HG03457 (cell line): Measurements from ENCODE around the gene CFP.

Source experiments
- ATAC-seq: cut with Tn5 transposase; IDR thresholded peaks from one replicate; pipeline ENCODE4 v1.9.1; 2021; ENCODE audit warnings: moderate number of reproducible peaks; ENCODE audit not compliant: unreplicated experiment

The CFP gene

DNA sequence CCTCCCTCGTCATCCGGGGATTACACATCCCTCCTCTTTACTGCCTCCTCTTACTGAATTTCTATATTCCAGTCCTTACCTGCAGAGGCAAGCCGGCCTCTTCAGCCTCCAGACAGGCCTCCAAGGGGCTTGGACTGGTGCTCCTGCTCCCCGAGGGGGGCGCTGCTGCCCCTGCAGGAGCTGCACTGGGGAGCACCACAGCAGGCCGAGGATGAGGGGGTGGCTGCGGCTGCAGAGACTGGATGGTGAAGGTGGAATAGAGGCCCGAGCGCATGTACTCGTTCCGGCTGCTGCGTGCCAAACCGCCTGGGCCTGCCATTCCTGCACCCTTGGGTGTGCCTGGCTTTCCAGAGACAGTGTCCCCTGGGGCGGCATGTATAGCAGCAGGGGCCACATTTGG lies 9.1 kb upstream of the CFP start:
- ATAC-seq: no peak

DNA sequence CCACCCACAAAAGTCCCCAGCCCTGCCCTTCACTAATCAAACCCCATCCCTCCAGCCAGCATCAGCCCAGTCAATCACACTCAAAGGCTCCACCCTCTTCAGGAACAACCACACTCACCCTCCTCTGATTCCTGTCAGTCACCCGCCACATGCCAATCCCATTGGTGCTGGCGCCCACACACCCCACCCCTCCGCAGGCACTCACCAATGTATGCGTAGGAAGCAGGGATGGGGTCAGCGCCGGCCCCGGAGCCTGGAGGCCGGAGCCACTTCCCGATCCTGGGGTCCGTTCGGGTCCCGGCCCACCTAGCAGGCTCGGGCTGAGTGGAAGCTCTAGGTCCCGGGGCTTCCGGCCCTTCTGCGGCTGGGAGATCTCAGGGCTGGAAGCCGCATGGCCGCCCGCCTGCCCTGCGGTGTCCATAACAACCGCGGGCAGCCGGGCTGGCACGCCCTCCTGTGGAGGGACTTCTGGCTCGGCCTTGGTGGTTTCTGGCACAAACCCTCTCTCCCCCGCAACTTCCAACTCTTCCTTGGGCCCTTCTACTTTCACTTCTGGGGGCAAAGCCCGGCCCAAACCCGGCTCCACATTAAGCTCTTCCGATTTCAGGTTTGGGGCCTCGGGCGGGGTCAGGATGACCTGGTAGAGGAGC lies 7.9 kb upstream of the CFP start:
- no peak for ATAC-seq

DNA sequence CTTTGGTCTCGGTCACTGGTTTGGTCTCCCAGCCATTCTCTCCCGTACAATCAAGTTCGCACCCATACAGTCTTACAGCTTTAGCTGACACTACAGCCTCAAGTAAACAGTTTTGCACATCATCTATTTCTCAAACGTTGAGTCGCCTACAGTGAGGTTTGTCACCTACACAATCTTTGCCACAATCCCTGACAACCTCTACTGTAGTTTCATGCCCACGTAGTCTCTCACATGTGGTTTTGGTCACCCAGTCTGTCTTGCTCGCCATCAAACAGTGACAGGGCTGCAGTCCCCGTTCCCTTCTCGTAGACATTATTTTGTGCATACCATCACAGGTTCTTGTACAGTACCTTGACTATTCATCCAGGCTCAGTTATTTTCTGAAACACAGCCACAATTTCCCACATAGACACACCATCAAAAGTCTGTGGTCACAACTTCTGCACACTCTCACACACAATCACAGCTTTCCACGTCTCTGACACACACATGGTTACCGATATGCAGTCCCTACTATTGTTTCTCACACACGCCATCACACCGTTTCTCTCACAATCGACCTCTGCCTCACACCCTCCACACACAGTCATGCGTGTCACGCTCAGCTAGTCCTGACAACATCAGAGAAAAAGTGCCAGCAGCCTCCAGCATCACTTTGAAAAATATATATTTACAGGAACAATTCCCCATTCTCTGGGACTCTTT lies 5.3 kb upstream of the CFP start:
- ATAC-seq: no peak

DNA sequence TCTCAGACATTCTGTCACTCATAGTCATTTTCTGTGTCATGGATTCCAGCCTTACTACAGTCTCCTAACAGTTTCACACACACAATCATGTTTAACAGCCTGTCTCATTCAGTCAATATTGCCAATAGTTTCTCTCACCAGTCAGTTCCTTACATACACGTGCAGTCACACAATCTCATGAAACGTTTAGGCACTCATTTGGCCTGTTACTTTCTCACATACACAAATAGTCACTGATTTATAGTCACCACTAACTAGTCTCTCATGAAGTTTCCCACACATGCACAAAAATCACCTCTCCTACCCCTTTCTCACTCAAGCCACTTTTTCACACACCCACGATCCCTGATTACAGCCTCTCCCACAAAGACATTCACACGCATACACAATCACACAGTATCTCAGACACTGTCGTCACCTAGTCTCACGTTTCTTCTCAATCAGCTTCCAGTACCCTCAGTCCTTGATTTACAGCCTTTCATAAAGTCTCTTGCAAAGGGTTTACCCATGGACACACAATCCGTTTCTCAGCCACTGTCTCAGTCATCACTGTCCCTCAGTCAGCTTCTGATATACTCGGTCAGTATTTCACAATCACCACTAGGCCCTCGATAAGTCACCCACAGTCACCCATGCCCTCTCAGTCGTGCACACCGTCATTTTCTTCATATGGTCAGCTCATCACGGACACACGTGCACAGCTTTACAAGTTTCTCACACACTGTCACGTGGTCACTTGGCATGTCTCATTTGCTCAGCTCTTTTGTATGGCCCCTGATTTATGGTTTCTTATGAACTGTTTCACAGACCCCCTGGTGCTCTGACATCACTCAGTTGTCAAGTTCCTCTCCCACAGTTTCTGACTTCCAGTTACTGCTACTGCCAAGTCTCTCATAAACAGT lies 4.2 kb upstream of the CFP start:
- no peak for ATAC-seq

DNA sequence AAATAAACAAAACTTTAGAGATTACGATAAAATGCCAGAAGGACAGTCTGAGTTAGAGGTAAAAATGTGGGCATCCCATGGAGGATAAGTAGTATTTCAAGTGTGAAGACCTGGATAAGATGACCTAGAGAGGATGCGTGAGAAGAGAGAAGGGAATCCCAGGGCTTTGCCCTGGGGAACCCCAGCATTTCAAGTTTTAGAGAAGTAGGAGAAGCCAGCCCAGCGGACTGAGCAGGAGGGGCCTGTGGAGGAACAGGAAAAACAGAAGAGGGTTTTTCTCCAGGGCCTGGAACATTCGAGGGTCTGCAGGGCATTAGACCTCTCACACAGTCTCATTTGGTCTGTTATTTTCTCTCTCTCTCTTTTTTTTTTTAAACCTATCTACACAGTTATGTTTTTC lies 2.9 kb upstream of the CFP start:
- ATAC-seq: no peak

DNA sequence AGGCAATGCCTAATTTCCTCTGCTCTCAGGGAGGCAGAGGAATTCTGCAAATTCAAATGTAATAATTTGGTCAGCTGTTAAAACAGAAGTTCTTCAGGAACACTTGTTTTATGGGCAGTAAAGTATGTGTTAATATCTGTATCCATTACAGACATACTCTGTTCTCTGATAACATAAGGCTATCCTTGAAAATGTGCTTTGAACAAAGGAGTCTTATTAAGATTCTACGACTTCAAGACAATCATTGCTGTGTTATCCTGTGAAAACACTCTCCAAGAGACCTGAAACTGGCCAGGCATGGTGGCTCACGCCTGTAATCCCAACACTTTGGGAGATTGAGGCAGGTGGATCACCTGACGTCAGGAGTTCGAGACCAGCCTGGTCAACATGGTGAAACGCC lies 1.9 kb upstream of the CFP start:
- ATAC-seq: no peak

DNA sequence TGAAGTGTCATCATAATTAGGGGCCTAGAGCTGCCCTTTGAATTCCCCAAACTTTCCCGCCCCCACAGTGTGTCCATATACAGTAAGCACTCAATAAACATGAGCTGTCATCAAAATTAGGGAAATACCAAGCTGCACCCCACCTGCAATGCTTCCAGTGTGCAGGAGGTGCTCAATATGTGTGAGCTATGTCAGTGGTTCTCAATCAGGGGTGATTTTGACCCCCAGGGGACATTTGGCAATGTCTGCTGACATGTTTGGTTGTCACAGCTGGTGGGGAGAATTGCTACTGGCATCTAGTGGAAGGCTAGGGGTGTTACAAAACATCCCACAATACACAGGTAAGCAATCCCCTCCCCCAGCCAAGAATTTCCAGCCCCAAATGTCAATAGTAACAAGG lies 748 bp downstream of the CFP start:
- no peak for ATAC-seq

DNA sequence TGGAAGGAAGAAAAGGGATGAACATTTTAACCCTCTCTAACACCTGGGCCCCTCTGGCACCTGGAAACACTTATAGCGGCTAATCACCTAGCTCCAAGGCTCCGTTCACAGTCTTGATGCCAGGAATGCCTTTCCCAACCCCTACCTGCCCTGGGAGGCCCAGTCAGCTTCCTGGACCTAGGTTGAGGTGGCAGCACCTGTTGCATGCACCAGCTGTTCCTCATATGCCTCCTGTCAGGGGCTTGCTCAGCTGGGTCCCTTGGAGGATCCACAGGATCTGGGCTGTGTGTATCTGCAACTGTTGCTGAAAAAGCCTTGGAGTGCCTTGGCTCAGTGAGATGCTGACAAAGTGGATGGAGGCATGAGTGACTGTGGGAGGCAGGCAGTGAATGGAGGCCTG lies 4.4 kb downstream of the CFP start:
- no peak for ATAC-seq

DNA sequence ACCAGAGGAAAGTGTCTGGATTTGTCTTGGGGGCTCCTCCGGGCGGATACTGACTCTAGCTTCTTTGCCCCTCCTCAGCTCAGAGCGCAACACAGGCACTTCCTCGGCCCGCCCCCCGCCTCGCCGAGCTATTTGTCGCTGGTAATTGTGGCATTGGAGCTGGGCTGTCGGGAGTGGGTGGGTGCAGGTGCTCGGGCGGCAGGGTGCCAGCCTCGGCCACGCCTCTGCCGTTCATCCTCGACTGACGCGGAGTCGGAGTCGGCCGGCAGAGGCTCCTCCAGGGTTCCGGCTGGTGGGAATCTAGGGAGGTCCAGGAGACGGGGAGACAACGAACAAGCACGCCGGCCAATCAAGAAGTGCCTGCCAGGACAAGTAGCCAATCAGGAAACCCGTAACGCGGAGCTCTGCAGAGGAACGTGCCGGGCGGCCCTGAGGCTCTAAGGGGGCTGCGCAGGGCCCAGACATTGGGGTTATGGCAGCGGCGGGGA lies 6.1 kb downstream of the CFP start:
- no peak for ATAC-seq

DNA sequence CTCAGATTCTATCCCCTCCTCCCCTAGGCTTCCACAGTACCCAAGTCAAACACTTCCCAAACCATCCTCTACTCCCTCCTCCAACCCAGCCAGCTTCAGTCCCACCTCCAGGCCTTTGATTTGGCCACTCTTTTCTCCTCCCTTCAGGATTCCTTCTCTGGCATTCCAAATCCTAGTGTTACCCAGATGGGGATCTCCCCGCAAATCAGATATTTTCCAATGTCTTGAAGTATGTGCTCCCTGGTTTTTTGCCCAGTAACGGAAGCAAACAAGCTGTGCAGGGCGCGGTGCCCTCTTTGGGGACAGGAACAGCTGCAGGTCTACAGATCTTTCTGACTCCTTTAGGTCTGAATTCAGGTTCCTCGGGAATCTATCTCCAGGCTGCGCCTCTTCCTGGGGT lies 7.9 kb downstream of the CFP start:
- no peak for ATAC-seq

DNA sequence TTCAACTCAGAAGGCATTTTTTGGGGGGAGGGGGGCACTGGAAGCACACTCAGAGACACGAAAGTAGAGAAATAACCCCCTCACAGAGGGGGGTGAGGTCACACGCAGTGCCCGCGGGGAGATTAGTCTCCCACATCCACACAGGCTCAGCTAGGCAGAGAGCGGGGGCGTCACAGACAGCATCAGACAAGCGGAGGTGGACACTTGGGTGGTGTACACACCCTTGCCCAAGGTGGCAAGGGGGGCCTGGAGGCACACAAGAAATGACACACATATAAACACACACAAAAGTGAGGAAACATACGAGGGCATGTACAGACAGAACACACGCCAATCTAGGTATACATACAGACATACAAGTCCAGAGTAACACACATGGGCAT lies 9.4 kb downstream of the CFP start:
- ATAC-seq: no peak

DNA sequence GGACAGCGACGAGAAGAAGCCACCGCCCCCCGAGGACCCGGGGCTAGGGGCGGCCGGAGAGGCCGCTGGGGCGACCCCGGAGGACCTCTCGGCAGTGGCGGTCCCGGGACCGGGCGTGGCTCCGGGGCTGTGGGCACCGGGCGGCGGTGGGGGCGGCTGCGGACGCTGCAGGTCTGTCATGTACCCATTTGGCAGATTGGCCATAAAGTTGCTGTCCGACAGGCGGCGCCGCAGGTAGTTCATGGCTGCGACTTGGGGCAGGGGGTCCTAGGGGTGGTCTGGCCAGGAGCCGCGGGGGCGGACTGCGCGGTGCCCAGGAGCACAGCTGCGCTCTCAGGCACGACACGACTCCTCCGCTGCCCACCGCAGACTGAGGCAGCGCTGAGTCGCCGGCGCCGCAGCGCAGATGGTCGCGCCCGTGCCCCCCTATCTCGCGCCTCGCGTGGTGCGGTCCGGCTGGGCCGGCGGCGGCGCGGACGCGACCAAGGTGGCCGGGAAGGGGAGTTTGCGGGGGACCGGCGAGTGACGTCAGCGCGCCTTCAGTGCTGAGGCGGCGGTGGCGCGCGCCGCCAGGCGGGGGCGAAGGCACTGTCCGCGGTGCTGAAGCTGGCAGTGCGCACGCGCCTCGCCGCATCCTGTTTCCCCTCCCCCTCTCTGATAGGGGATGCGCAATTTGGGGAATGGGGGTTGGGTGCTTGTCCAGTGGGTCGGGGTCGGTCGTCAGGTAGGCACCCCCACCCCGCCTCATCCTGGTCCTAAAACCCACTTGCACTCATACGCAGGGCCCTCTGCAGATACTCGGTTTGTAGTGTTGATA lies 10.0 kb downstream of the CFP start, which contains the start of gene SYN1:
SYN1 (minus strand) TSS at position 372 of the 817 bp plus-strand sequence; CDS start at position 243, 129 bp downstream.
- peak; percentile 67 for ATAC-seq

DNA sequence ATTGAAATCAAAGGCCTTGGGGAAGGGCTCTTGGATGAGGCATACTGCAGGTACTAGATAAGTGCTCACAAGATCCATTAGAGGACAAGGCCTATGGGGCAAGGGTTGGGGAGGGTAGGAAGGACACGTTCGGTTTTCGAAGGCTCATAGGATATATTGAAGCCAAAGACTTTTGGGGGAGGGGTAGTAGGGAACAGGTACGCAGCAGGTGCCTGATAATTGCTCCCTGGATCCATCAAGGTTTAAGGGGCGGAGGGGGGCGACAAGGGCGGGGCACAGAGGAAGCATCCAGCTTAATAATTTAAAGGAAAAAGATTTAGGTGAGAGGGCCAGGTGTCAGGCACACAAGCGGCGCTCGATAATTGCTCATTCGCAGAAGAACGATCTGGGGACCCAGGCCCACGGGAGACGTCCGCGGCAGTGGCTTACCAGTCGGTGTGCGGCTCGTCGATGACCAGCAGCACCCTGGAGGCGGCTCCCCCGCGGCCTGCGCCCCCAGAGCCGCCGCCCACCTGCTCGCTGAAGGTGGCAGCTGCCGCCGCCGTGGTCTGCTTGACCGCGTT lies 10.7 kb downstream of the CFP start:
- no peak for ATAC-seq

DNA sequence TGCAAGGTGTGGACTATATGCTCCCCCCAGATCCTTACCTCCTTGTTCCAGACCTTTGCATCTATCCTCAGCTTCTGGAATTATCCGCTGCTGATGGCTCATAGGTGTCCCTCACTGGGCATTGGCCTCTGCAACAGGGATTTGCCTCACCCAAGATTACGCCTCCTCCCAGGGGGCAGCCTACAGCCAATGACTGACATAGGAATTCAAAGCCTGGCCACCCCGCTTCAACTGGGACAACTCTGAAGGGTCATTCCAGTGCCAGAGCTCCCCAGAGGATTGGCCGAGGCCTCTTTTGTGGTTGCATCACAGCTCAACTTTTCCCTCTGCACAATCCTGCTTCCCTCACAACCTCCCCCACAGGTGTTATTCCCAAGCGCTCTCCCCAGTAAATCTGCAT lies 15.1 kb downstream of the CFP start:
- ATAC-seq: no peak

DNA sequence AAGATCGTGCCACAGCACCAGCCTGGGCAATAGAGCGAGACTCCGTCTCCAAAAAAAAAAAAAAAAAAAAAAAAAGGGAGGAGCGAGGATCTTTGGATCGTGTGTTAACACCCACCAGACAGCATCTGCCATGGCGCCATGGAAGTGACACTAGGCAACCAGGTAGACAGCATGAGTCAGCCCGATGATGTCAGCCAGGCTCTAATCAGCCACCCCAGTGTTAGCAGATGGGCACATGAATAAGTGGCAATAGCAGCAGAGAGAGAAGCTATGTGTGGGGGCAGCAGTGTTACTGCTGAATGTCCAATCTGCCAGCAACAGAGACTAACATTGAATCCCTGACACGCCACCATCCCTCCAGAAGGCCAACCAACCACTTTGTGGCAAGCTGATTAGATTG lies 16.6 kb downstream of the CFP start:
- ATAC-seq: no peak

DNA sequence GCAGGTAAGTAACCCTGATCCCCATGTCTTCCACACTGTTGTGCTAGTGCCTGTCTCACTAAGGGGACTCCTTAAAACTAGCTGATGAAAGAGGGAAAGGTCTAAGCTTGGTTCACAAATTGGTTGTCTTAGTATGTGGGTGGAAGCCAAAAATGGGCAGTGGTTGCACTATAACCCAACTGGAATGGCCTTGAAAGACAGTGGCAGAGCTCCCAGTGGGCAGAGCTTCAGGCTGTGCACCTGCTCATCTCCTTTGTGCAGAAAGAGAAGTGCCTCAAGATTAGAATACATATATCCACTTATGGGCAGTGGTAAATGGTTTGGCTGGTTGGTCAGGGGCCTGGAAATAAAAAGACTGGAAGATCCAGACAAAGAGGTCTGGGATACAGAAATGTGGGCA lies 17.3 kb downstream of the CFP start:
- no peak for ATAC-seq

DNA sequence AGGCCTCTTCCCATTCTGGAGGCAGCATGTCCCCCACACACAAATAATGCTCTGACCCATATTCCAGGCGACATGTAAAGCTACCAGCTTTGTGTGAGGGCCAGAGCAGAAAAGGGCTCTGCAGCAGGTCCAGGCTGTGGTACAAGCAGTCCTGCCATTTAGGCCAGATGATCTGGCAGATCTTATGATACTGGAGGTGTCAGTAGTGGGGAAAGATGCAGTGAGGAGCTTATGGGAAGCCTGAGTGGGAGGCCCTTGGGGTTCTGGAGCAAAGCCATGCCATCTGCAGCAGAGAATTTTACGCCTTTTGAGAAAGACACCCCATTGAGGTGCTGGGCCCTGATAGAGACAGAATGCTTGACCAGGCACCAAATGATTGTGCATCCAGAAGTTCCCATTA lies 17.8 kb downstream of the CFP start:
- no peak for ATAC-seq

DNA sequence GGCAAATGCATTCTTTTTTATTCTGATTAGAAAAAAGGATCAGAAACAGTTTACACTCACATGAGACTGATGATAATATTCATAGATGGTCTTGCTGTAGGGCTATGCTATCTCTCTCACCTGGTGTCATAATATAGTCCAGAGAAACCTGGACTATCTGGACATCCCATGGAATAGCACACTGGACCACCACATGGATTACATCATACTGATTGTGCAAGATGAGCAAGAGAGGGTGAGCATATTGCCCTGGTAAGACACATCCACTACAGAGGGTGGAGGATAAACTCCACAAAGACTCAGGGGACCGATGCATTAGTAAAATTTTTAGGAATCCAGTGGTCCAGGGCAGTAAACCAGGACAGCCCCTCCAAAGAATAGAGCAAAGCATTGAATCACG lies 18.2 kb downstream of the CFP start:
- no peak for ATAC-seq

DNA sequence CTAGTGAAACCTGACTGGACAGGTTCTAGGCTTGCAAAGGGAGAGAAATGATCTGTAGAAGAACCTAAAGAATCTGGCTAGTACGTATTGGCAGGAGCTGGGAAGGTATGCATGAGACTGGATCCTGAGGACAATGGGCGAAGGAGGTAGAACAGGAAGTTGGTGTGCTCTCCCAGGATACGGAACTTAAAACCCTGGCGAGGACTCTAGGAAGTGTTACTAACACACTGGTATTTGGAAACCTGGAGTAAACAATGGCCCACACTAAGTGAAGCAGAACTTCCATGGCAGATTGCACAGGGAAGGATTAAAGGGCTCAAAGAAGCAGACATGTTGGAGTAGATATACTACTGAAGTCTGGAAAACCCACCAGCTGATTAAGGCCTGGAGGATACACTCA lies 19.2 kb downstream of the CFP start:
- no peak for ATAC-seq

DNA sequence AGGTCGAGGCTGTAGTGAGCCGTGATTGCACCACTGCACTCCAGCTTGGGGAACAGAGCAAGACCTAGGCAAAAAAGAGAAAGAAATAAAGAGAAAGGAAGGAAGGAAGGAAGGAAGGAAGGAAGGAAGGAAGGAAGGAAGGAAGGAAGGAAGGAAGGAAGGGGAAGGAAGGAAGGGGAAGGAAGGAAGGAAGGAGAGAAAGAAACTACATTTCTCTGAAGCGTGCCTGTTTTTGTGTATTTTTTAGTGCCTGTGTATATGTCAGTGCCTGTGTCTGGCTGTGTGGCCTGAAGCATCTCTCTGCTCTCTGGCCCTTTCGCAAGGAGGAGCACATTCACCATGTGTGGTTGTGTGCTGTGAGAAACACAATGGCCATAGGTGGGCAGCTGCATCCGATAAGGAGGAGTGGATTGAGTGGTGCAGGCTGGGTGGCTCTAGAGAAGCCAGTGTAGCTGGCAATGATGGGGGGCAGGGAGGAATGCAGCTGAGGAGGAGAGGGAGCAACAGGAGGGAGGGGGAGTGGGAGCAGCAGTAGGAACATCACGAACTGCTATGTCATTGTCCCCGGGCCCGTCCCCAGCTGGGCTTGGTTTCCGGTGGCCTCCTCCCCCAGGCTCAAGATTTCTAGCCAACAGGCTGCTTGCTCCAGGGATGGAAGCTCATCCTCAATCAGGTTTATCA lies 21.5 kb downstream of the CFP start:
- ATAC-seq: no peak
